Caki2 (cell line): ENCODE data around the gene CBFA2T3. TPM values are rescaled to one million over a fixed set of nuclear protein-coding genes. Genes with fewer than 3 reads are reported as not detected.
"Not testable (repeated sequence)": the region's sequence is repeated elsewhere in the genome, so short reads cannot be mapped to it uniquely, and the experiment has no call there.

Source experiments
- DNase-seq: peaks from one replicate; pipeline ENCODE4 v3.0.0-alpha.2; 2015; ENCODE audit warnings: low read depth
- in situ Hi-C: cut with HindIII; loops from 2 replicates; pipeline ENCODE4 v1.10.0; 2016; ENCODE audit warnings: low sequenced_read_pairs, low pct_unique_long_range_greater_than_20kb, mixed read lengths
- total RNA-seq: library from RNA; depleted of rRNA; stranded (reverse); fragments of >200 nt; shearing (Covaris generic); gene quantifications from 2 replicates; pipeline ENCODE4 v1.2.3, GENCODE V29; 2014; ENCODE audit warnings: low replicate concordance; rRNA removed

Gene CBFA2T3
- 0.27 TPM in 1 of 2 replicates, not detected in the other for total RNA-seq

- DNase-seq = no peak
- in situ Hi-C loops = no loop called here
These were observed at the start of gene CBFA2T3 for GRCh38 chr16:88977018-88977811. TSS of gene CBFA2T3 (minus strand) at chr16:88977207. CDS start at chr16:88976807, 400 bp downstream.

GRCh38 chr16:89026121-89026612 is 49.2 kb upstream of the CBFA2T3 start:
- peak; percentile 33 for DNase-seq
- in situ Hi-C loops = no loop called here

GRCh38 chr16:89025636-89026035 is 48.6 kb upstream of the CBFA2T3 start:
- in situ Hi-C loops = no loop called here
- DNase-seq = no peak

GRCh38 chr16:89024546-89025060 is 47.6 kb upstream of the CBFA2T3 start:
- in situ Hi-C loops = no loop called here

GRCh38 chr16:89023621-89024511 is 46.9 kb upstream of the CBFA2T3 start:
- in situ Hi-C loops = no loop called here

More at GRCh38 chr16:89024546-89025060, 47.6 kb upstream of the CBFA2T3 start:
- no peak for DNase-seq

GRCh38 chr16:89023151-89023551 is 46.1 kb upstream of the CBFA2T3 start:
- no peak for DNase-seq
- in situ Hi-C loops = no loop called here

More at GRCh38 chr16:89023621-89024511, 46.9 kb upstream of the CBFA2T3 start:
- DNase-seq = no peak

GRCh38 chr16:89022051-89022836 is 45.2 kb upstream of the CBFA2T3 start:
- DNase-seq = no peak
- in situ Hi-C loops = no loop called here

- in situ Hi-C loops = no loop called here
These were observed 44.1 kb upstream of the CBFA2T3 start for GRCh38 chr16:89020925-89021595.

GRCh38 chr16:89020068-89020924 is 43.3 kb upstream of the CBFA2T3 start:
- DNase-seq = no peak
- in situ Hi-C loops = no loop called here

More at GRCh38 chr16:89020925-89021595, 44.1 kb upstream of the CBFA2T3 start:
- DNase-seq = no peak

GRCh38 chr16:89019511-89019910 is 42.5 kb upstream of the CBFA2T3 start:
- in situ Hi-C loops = no loop called here

GRCh38 chr16:89018282-89019158 is 41.5 kb upstream of the CBFA2T3 start:
- DNase-seq = no peak
- in situ Hi-C loops = no loop called here

More at GRCh38 chr16:89019511-89019910, 42.5 kb upstream of the CBFA2T3 start:
- no peak for DNase-seq

GRCh38 chr16:89017543-89018281 is 40.7 kb upstream of the CBFA2T3 start:
- in situ Hi-C loops = no loop called here
- DNase-seq = no peak

- in situ Hi-C loops, DNase-seq: not testable (repeated sequence)
These were observed 39.6 kb upstream of the CBFA2T3 start for GRCh38 chr16:89016561-89016960.

- in situ Hi-C loops = no loop called here
- DNase-seq = no peak
These were observed 38.4 kb upstream of the CBFA2T3 start for GRCh38 chr16:89015271-89015859.
